Measurements from ENCODE around the gene NXPH2. TPM values are rescaled to one million over a fixed set of nuclear protein-coding genes. Genes with fewer than 3 reads are reported as not detected.

Gene NXPH2
- total and polyA plus RNA-seq, 3 experiments from 2014 or later: not detected

GRCh38 chr2:138771534-138771933 lies 8.7 kb downstream of the NXPH2 start:
- H3K4me3 Mint-ChIP-seq: no peak overlapping the region
- DNase-seq: no peak
- H3K27ac ChIP-seq (ENCODE audit: low read depth, low read length): no peak overlapping the region
- H3K9me3 Mint-ChIP-seq: no peaks in the 10 kb centered on the region
- H3K4me1 ChIP-seq (ENCODE audit: insufficient read depth, low read length): no peaks in the 10 kb centered on the region
- ChIA-PET POLR2A (no interaction called here), CTCF (no interaction called here)
- no peaks in the 10 kb centered on the region for H3K36me3 Mint-ChIP-seq
- H3K27me3 ChIP-seq (ENCODE audit: insufficient read depth, low read length, poor library complexity, severe bottlenecking): no peaks in the 10 kb centered on the region
- H3K27ac Mint-ChIP-seq: no peak overlapping the region
- H3K27me3 Mint-ChIP-seq: peaks cover 7 to 11% of the 10 kb centered on the region in 2 donors
- H3K9me3 ChIP-seq (ENCODE audit: low read length): no peaks in the 10 kb centered on the region
- H3K4me3 ChIP-seq (ENCODE audit: low read length): no peak overlapping the region
- no peaks in the 10 kb centered on the region for H3K4me1 Mint-ChIP-seq
- H3K36me3 ChIP-seq (ENCODE audit: insufficient read depth, low read length): no peaks in the 10 kb centered on the region

GRCh38 chr2:138767101-138767500 lies 13.1 kb downstream of the NXPH2 start:
- H3K27me3 ChIP-seq (ENCODE audit: insufficient read depth, low read length, poor library complexity, severe bottlenecking): no peaks in the 10 kb centered on the region
- no peaks in the 10 kb centered on the region for H3K4me1 ChIP-seq (ENCODE audit: insufficient read depth, low read length)
- Mint-ChIP-seq H3K27me3 (peaks cover 7 to 8% of the 10 kb centered on the region in 2 donors), H3K27ac (no peak overlapping the region), H3K36me3 (no peaks in the 10 kb centered on the region), H3K4me3 (no peak overlapping the region), H3K9me3 (no peaks in the 10 kb centered on the region), H3K4me1 (no peaks in the 10 kb centered on the region)
- H3K4me3 ChIP-seq (ENCODE audit: low read length): no peak overlapping the region
- ChIA-PET CTCF (no interaction called here), POLR2A (no interaction called here)
- H3K9me3 ChIP-seq (ENCODE audit: low read length): no peaks in the 10 kb centered on the region
- H3K27ac ChIP-seq (ENCODE audit: low read depth, low read length): no peak overlapping the region
- no peaks in the 10 kb centered on the region for H3K36me3 ChIP-seq (ENCODE audit: insufficient read depth, low read length)
- DNase-seq: no peak

- Mint-ChIP-seq H3K9me3 (no peaks in the 10 kb centered on the region), H3K36me3 (no peaks in the 10 kb centered on the region), H3K27me3 (peaks cover 7 to 11% of the 10 kb centered on the region in 2 donors), H3K4me1 (no peaks in the 10 kb centered on the region), H3K4me3 (no peak overlapping the region), H3K27ac (no peak overlapping the region)
- POLR2A ChIA-PET: no interaction called here
- Histone ChIP-seq H3K27ac (ENCODE audit: low read depth, low read length) (no peak overlapping the region), H3K9me3 (ENCODE audit: low read length) (no peaks in the 10 kb centered on the region), H3K27me3 (ENCODE audit: insufficient read depth, low read length, poor library complexity, severe bottlenecking) (no peaks in the 10 kb centered on the region), H3K4me1 (ENCODE audit: insufficient read depth, low read length) (no peaks in the 10 kb centered on the region), H3K36me3 (ENCODE audit: insufficient read depth, low read length) (no peaks in the 10 kb centered on the region), H3K4me3 (ENCODE audit: low read length) (no peak overlapping the region)
- CTCF ChIA-PET: no interaction called here
- no peak for DNase-seq
These were observed 13.7 kb downstream of the NXPH2 start for GRCh38 chr2:138766464-138766863.

GRCh38 chr2:138763971-138764370 lies 16.2 kb downstream of the NXPH2 start:
- Histone ChIP-seq H3K27me3 (ENCODE audit: insufficient read depth, low read length, poor library complexity, severe bottlenecking) (no peaks in the 10 kb centered on the region), H3K4me1 (ENCODE audit: insufficient read depth, low read length) (no peaks in the 10 kb centered on the region), H3K4me3 (ENCODE audit: low read length) (no peak overlapping the region), H3K9me3 (ENCODE audit: low read length) (no peaks in the 10 kb centered on the region), H3K36me3 (ENCODE audit: insufficient read depth, low read length) (no peaks in the 10 kb centered on the region), H3K27ac (ENCODE audit: low read depth, low read length) (no peak overlapping the region)
- ChIA-PET CTCF (no interaction called here), POLR2A (no interaction called here)
- Mint-ChIP-seq H3K4me3 (no peak overlapping the region), H3K27me3 (peaks cover 3 to 9% of the 10 kb centered on the region in 2 donors), H3K4me1 (no peaks in the 10 kb centered on the region), H3K36me3 (no peaks in the 10 kb centered on the region), H3K27ac (no peak overlapping the region), H3K9me3 (no peaks in the 10 kb centered on the region)
- no peak for DNase-seq

- no peaks in the 10 kb centered on the region for H3K36me3 Mint-ChIP-seq
- peaks cover 5 to 7% of the 10 kb centered on the region in 2 donors for H3K27me3 Mint-ChIP-seq
- ChIA-PET POLR2A (no interaction called here), CTCF (no interaction called here)
- Histone ChIP-seq H3K36me3 (ENCODE audit: insufficient read depth, low read length) (no peaks in the 10 kb centered on the region), H3K9me3 (ENCODE audit: low read length) (no peaks in the 10 kb centered on the region), H3K27me3 (ENCODE audit: insufficient read depth, low read length, poor library complexity, severe bottlenecking) (no peaks in the 10 kb centered on the region), H3K27ac (ENCODE audit: low read depth, low read length) (no peak overlapping the region), H3K4me3 (ENCODE audit: low read length) (no peak overlapping the region), H3K4me1 (ENCODE audit: insufficient read depth, low read length) (no peaks in the 10 kb centered on the region)
- no peak for DNase-seq
- H3K9me3 Mint-ChIP-seq: no peaks in the 10 kb centered on the region
- no peak overlapping the region for H3K27ac Mint-ChIP-seq
- no peaks in the 10 kb centered on the region for H3K4me1 Mint-ChIP-seq
- H3K4me3 Mint-ChIP-seq: no peak overlapping the region
These were observed 17.7 kb downstream of the NXPH2 start for GRCh38 chr2:138762533-138762932.

- H3K27ac ChIP-seq (ENCODE audit: low read depth, low read length): no peak overlapping the region
- CTCF ChIA-PET: no interaction called here
- H3K9me3 ChIP-seq (ENCODE audit: low read length): no peaks in the 10 kb centered on the region
- H3K4me1 Mint-ChIP-seq: no peaks in the 10 kb centered on the region
- POLR2A ChIA-PET: no interaction called here
- H3K27me3 ChIP-seq (ENCODE audit: insufficient read depth, low read length, poor library complexity, severe bottlenecking): no peaks in the 10 kb centered on the region
- no peaks in the 10 kb centered on the region for H3K36me3 ChIP-seq (ENCODE audit: insufficient read depth, low read length)
- H3K36me3 Mint-ChIP-seq: no peaks in the 10 kb centered on the region
- H3K4me3 Mint-ChIP-seq: no peak overlapping the region
- H3K9me3 Mint-ChIP-seq: no peaks in the 10 kb centered on the region
- no peak overlapping the region for H3K4me3 ChIP-seq (ENCODE audit: low read length)
- H3K27ac Mint-ChIP-seq: no peak overlapping the region
- no peaks in the 10 kb centered on the region for H3K4me1 ChIP-seq (ENCODE audit: insufficient read depth, low read length)
- peaks cover 2 to 9% of the 10 kb centered on the region in 2 donors for H3K27me3 Mint-ChIP-seq
- no peak for DNase-seq
These were observed 19.5 kb downstream of the NXPH2 start for GRCh38 chr2:138760676-138761075.

- POLR2A ChIA-PET: no interaction called here
- no peak overlapping the region for H3K4me3 Mint-ChIP-seq
- H3K27me3 ChIP-seq (ENCODE audit: insufficient read depth, low read length, poor library complexity, severe bottlenecking): no peaks in the 10 kb centered on the region
- peaks cover 0 to 9% (median 0%) of the 10 kb centered on the region in 5 donors for H3K9me3 Mint-ChIP-seq
- H3K9me3 ChIP-seq (ENCODE audit: low read length): no peaks in the 10 kb centered on the region
- H3K27ac ChIP-seq (ENCODE audit: low read depth, low read length): no peak overlapping the region
- H3K36me3 Mint-ChIP-seq: no peaks in the 10 kb centered on the region
- no peaks in the 10 kb centered on the region for H3K4me1 ChIP-seq (ENCODE audit: insufficient read depth, low read length)
- no peak overlapping the region for H3K27ac Mint-ChIP-seq
- H3K36me3 ChIP-seq (ENCODE audit: insufficient read depth, low read length): no peaks in the 10 kb centered on the region
- H3K4me1 Mint-ChIP-seq: no peaks in the 10 kb centered on the region
- CTCF ChIA-PET: no interaction called here
- H3K4me3 ChIP-seq (ENCODE audit: low read length): no peak overlapping the region
- peaks cover 2 to 9% of the 10 kb centered on the region in 2 donors for H3K27me3 Mint-ChIP-seq
- DNase-seq: no peak
These were observed 22.8 kb downstream of the NXPH2 start for GRCh38 chr2:138757384-138757783.

- DNase-seq: no peak
- Histone ChIP-seq H3K27me3 (ENCODE audit: insufficient read depth, low read length, poor library complexity, severe bottlenecking) (no peaks in the 10 kb centered on the region), H3K36me3 (ENCODE audit: insufficient read depth, low read length) (no peaks in the 10 kb centered on the region), H3K9me3 (ENCODE audit: low read length) (no peaks in the 10 kb centered on the region), H3K27ac (ENCODE audit: low read depth, low read length) (no peak overlapping the region), H3K4me1 (ENCODE audit: insufficient read depth, low read length) (no peaks in the 10 kb centered on the region), H3K4me3 (ENCODE audit: low read length) (no peak overlapping the region)
- H3K9me3 Mint-ChIP-seq: peaks cover 0 to 9% (median 0%) of the 10 kb centered on the region in 5 donors
- no peaks in the 10 kb centered on the region for H3K36me3 Mint-ChIP-seq
- H3K4me3 Mint-ChIP-seq: no peak overlapping the region
- peaks cover 0 to under 1% of the 10 kb centered on the region in 2 donors for H3K27me3 Mint-ChIP-seq
- POLR2A ChIA-PET: no interaction called here
- H3K27ac Mint-ChIP-seq: no peak overlapping the region
- CTCF ChIA-PET: no interaction called here
- no peaks in the 10 kb centered on the region for H3K4me1 Mint-ChIP-seq
These were observed 27.8 kb downstream of the NXPH2 start for GRCh38 chr2:138752197-138752956.

Data from CD8-positive, alpha-beta memory T cell (primary cell).